GM23338 (cell line): ENCODE results near the gene MORC4.

ENCODE experiments used
- CREB1 ChIP-seq: fragments of 250-450 bp; sonication (Bioruptor Pico); IDR thresholded peaks from 2 replicates; pipeline ENCODE4 v1.5.0; 2020; ENCODE audit warnings: low read depth, mild to moderate bottlenecking, moderate library complexity
- CTCF ChIP-seq, 2 experiments: fragments of 200-600 bp in 1 of 2; sonication (generic) in 1 of 2; conservative IDR thresholded peaks; 2 replicates each; pipeline versions ENCODE4 v1.5.1 to v1.6.1; 2016 to 2017; ENCODE audit warnings: antibody characterized with exemption in 2 of 2, low read depth in 2 of 2, mild to moderate bottlenecking in 2 of 2, moderate library complexity in 1 of 2
- ETS1 ChIP-seq: IDR thresholded peaks from 2 replicates; pipeline ENCODE4 v1.6.1; 2016; ENCODE audit warnings: antibody characterized with exemption
- EZH2 ChIP-seq: fragments of 200-600 bp; sonication (generic); IDR thresholded peaks from one replicate; pipeline ENCODE4 v1.8.0; 2017; ENCODE audit warnings: antibody characterized with exemption, mild to moderate bottlenecking, low read depth; ENCODE audit not compliant: unreplicated experiment
- EZH2phosphoT487 ChIP-seq: fragments of 200-600 bp; sonication (generic); IDR thresholded peaks from one replicate; pipeline ENCODE4 v1.8.1; 2018; ENCODE audit warnings: antibody characterized with exemption; ENCODE audit not compliant: unreplicated experiment
- JUNB ChIP-seq: IDR thresholded peaks from one replicate; pipeline ENCODE4 v1.6.1; 2016; ENCODE audit warnings: antibody characterized with exemption; ENCODE audit not compliant: unreplicated experiment
- NANOG ChIP-seq: IDR thresholded peaks from 2 replicates; pipeline ENCODE4 v1.6.1; 2016; ENCODE audit warnings: antibody characterized with exemption, borderline replicate concordance
- POLR2AphosphoS5 ChIP-seq: IDR thresholded peaks from 2 replicates; pipeline ENCODE4 v1.6.1; 2016; ENCODE audit warnings: antibody characterized with exemption, low read depth
- REST ChIP-seq: IDR thresholded peaks from one replicate; pipeline ENCODE4 v1.6.1; 2018; ENCODE audit warnings: antibody characterized with exemption; ENCODE audit not compliant: unreplicated experiment
- ZNF114 ChIP-seq: fragments of 250-450 bp; sonication (Bioruptor Pico); IDR thresholded peaks from 2 replicates; pipeline ENCODE4 v1.5.0; 2020; ENCODE audit warnings: mild to moderate bottlenecking, moderate library complexity
- ZNF331 ChIP-seq: fragments of 250-450 bp; sonication (Bioruptor Pico); IDR thresholded peaks from 2 replicates; pipeline ENCODE4 v1.5.0; 2020; ENCODE audit warnings: low read depth, mild to moderate bottlenecking, moderate library complexity
- ZNF462 ChIP-seq: fragments of 250-450 bp; sonication (Bioruptor Pico); IDR thresholded peaks from 2 replicates; pipeline ENCODE4 v1.5.0; 2020; ENCODE audit warnings: mild to moderate bottlenecking, moderate library complexity

- TF ChIP-seq CTCF (conservative IDR thresholded peaks at IDR 0.05; ENCODE audit: low read depth in 2 of 2) (no peak), POLR2AphosphoS5 (no peak), EZH2 (no peak), EZH2phosphoT487 (no peak), ZNF114 (CRISPR knock-in tag) (no peak), REST (no peak), NANOG (no peak), CREB1 (CRISPR knock-in tag) (no peak), ZNF331 (no peak), JUNB (no peak), ZNF462 (no peak), ETS1 (no peak)
Observed at GRCh38 chrX:106902684-106903083, 97.3 kb downstream of the MORC4 start.
